ENCODE measurements around the gene ARV1.
"Not testable (repeated sequence)": the region's sequence is repeated elsewhere in the genome, so short reads cannot be mapped to it uniquely, and the experiment has no call there.

The ARV1 gene

DNA sequence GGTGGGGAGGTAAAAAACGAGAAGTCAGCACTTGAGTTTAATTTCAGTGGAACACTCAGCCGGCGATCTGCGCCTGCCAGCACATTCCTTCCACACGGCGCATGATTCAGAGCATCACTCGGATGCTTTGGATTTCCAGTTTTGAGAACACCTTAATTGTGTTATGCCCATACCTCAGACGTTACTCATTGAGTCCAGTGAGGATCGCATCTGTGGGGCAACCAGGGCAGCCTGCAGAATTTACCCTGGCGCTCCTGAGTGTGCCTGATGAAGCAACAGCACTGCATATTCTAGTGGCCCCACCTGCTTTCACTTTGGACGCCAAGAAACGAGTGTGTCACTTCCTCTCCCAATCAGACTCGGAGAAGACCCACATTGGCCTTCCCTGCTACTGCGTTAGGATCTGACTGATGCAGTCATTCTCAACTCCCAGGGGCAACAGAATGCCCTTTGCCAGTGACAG lies 41.3 kb downstream of the ARV1 start:
- no peak for DNase-seq

DNA sequence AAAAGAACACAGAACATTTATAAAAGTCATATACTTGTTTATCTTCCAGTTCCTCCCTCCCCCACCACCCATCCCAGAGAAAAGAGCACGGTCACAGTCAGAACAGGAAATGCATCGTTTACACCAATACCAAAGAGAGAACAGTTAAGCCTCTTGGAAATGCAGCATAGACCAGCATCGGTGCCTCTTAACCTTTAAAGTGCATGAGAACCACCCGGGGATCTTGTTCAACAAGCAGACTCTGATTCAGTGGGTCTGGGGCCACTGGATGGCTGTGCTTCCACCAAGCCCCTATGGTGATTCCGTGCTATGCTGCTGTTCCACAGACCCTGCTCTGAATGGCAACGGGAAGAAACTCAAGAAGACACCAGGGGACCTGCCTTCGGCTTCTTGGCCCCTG lies 41.9 kb downstream of the ARV1 start:
- DNase-seq = peak in 1 of 3 experiments; percentile 4

DNA sequence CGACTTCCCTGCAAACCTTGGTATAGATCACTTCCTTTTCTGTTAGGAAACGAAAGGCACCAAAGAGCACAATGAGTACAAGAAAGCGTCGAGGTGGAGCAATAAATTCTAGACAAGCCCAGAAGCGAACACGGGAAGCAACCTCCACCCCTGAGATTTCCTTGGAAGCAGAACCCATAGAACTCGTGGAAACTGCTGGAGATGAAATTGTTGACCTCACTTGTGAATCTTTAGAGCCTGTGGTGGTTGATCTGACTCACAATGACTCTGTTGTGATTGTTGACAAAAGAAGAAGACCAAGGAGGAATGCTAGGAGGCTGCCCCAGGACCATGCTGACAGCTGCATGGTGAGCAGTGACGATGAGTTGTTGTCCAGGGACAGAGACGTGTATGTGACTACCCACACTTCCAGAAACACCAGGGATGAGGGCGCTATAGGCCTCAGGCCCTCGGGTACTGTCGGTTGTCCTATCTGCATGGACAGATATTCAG lies 42.7 kb downstream of the ARV1 start:
- DNase-seq = no peak

DNA sequence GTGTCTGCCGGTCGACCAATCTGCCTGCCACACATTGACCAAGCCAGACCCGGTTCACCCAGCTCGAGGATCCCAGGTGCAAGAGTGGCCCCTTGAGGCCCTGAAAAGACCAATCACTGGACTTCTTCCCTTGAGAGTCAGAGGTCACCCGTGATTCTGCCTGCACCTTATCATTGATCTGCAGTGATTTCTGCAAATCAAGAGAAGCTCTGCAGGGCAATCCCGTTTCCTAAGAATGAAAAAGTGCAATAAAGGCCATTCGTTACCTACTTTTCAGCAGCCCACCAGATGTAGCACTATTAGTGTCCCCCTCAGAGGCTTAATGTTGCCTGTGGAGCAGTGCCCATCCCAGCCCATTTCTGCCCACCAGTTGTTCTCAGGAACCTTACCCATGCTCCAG lies 43.6 kb downstream of the ARV1 start:
- DNase-seq = not testable (repeated sequence)

- no peak for DNase-seq
Observed at GRCh38 chr1:231023150-231023549, 44.3 kb downstream of the ARV1 start.

GRCh38 chr1:231026576-231026975 lies 47.7 kb downstream of the ARV1 start:
- no peak for DNase-seq

GRCh38 chr1:231027136-231027925 lies 48.4 kb downstream of the ARV1 start:
- DNase-seq = no peak

DNA sequence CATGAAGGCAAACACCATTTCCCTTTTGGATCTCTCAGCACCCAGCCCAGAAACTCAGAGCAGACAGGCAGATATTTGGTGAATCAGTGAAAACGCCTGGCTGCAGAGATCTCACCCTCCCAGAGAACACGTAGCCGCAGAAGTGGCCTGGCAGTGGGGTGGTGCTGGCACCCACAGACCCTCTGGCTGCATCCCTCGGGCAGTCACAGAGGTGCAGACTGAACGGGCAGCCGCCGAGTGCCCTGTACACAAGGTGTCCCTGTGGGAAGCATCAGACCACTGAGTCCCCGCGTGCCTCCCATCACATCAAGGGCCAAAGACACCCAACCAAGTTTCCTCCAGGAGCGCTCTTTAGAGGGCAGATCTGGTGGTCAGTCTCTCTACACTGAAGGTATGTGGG lies 49.1 kb downstream of the ARV1 start:
- DNase-seq = no peak

DNA sequence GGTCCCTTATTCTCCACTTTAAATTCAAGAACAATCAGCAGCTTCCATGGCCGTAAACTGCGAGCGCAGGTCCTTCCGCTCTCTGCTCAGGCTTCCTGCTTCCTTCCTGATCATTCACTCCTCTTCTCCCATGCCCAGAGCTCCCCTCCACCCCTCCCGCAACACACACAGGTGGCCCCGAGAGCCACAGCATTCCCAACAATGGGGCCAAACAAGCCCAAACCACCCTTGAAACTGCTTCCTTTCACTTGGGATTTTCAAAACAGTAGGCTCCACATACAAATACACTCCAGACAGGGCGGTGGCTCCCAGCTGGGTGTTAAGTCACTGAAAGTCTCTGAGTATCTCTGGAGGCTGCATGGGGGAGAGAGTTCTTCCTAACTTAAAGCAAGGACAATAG lies 49.8 kb downstream of the ARV1 start:
- no peak for DNase-seq

- not testable (repeated sequence) for DNase-seq
Observed at GRCh38 chr1:231029247-231029646, 50.4 kb downstream of the ARV1 start.

DNA sequence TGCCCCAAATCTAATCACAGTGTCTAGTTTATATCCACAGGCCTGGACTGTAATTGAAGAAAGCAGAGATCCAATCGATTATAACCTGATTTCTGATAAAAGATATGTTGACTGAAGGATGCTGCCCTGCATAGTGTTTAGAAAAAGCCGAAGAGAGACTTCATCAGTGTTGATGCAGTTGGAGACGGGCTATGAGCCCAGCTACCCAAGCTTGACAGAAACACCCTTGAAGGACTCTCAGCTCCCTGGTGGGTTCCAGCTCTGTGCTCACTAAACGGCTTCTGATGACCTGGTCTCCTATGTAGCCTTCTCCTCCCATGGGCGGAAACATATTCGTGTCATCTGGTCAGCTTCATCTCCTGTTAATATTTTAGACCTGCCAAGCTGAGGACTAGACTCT lies 50.9 kb downstream of the ARV1 start:
- no peak for DNase-seq

GRCh38 chr1:231032963-231033362 lies 54.1 kb downstream of the ARV1 start:
- DNase-seq = no peak

GRCh38 chr1:231035799-231036198 lies 56.9 kb downstream of the ARV1 start:
- DNase-seq = no peak

DNA sequence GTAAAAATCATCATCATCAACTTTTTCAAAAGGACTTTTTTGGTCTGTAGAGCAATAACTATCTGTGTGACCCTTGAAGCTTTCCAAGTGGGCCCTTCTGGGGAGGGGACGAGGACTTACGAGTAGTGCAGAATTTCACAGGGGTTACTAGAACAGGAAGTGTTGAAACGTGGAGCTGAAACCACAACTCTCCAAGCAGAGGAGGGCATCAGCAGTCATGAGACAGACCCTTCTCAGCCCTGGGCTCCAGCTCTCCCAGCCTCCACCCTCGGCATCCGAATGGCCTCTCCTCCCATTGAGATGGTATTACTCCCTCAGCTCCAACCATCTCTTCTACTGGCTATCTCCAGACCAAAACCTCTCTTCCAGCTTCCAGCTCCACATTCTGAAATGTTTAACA lies 57.5 kb downstream of the ARV1 start:
- no peak for DNase-seq

GRCh38 chr1:231037585-231038517 lies 59.0 kb downstream of the ARV1 start:
- no peak for DNase-seq

GRCh38 chr1:231039161-231040018 lies 60.5 kb downstream of the ARV1 start:
- DNase-seq = peak in 2 of 3 experiments; percentile 45 to 69

GRCh38 chr1:231040019-231040799 lies 61.3 kb downstream of the ARV1 start, which contains the start of gene FAM89A:
Gene FAM89A (minus strand): TSS chr1:231040254. CDS start chr1:231040211, 43 bp downstream.
- DNase-seq = peak in 2 of 3 experiments; percentile 46 to 59

- DNase-seq = peak in 2 of 3 experiments; percentile 21 to 33
Observed at GRCh38 chr1:231040800-231041718, 62.2 kb downstream of the ARV1 start.

DNA sequence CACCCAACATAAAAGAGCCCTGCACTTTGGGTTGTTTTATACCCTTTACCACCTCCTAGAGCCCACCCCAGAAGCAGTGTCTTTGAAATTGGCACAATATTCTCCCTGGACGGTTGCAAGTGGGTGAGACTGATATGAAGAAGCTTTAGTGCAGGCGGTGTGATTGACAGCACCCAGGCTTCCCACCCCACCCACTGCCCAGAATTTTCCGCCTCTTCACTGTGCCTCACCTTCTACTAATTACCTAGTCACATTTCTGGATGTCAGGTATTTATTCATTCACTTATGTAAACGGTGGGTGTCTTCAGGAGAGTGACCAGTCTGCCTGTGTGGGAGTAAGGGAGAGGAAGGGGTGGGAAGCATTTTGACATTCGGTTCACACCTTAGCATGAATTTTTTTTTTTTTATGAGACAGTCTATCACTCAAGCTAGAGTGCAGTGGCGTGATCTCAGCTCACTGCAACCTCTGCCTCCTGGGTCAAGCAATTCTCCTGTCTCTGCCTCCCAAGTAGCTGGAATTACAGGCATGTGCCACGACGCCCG lies 62.9 kb downstream of the ARV1 start:
- DNase-seq = no peak

DNA sequence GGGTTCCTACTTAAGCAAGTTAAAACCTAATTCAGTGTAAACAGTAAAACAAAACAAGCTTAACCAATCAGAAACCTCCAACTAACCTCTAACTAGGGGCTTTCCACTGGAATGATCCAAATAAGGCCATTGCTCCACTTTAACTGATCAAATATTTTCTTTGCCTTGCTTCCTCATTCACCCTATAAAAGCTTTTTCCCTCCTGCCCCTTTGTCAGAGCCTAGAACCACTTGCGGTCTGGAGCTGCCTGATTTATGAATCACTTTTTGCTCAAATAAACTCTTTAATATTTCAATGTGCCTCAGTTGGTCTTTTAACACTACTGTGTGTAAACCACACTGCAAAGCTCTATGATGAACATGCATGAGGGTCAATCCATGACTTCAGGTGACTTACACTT lies 65.7 kb downstream of the ARV1 start:
- DNase-seq = no peak
